ENCODE results near the gene SPATS1. TPM values are rescaled to one million over a fixed set of nuclear protein-coding genes. Genes with fewer than 3 reads are reported as not detected.

The SPATS1 gene
- total and polyA plus RNA-seq, 2 of the 13 experiments (the other 11 are each of a cell fraction or from before 2014, with no cell fraction given), result not detected

GRCh38 chr6:44304282-44305199, 37.9 kb upstream of the SPATS1 start (continued):
- TF ChIP-seq ZNF142 (CRISPR knock-in tag; IDR thresholded peaks at IDR 0.05) (no peak), AGO2 (optimal IDR thresholded peaks at IDR 0.05; ENCODE audit: low read depth, low read length) (peak; percentile 81), ARID2 (CRISPR knock-in tag; IDR thresholded peaks at IDR 0.05; ENCODE audit: borderline replicate concordance) (no peak), KLF6 (CRISPR knock-in tag; IDR thresholded peaks at IDR 0.05) (no peak), KLF12 (CRISPR knock-in tag; IDR thresholded peaks at IDR 0.05; ENCODE audit: borderline replicate concordance) (no peak), FOXJ3 (CRISPR knock-in tag; IDR thresholded peaks at IDR 0.05; ENCODE audit: borderline replicate concordance) (no peak), ZNF326 (CRISPR knock-in tag; IDR thresholded peaks at IDR 0.05; ENCODE audit: borderline replicate concordance) (no peak), ZNF329 (CRISPR knock-in tag; IDR thresholded peaks at IDR 0.05; ENCODE audit: low read depth) (no peak), CHCHD3 (CRISPR knock-in tag; IDR thresholded peaks at IDR 0.05) (0 out of 2 replicates have a peak, but pooled peaks have one; percentile 53), LBX2 (CRISPR knock-in tag; IDR thresholded peaks at IDR 0.05; ENCODE audit: borderline replicate concordance) (no peak), ATM (IDR thresholded peaks at IDR 0.05; ENCODE audit: borderline replicate concordance) (no peak), ZNF614 (CRISPR knock-in tag; IDR thresholded peaks at IDR 0.05; ENCODE audit: borderline replicate concordance) (peak; percentile 33; the same call in 1 of the 2 replicates), ZNF430 (CRISPR knock-in tag; IDR thresholded peaks at IDR 0.05) (0 out of 2 replicates have a peak, but pooled peaks have one; percentile 33), FOXA3 (CRISPR knock-in tag; IDR thresholded peaks at IDR 0.05) (no peak), ZNF513 (CRISPR knock-in tag; conservative IDR thresholded peaks at IDR 0.05) (0 out of 2 replicates have a peak, but pooled peaks have one; percentile 87), HMGXB4 (CRISPR knock-in tag; IDR thresholded peaks at IDR 0.05; ENCODE audit: borderline replicate concordance in 1 of 2, low read depth in 1 of 2) (0 out of 4 replicates have a peak, but pooled peaks of 1 of the 2 experiments have one; percentile 34)

All from HepG2 (cell line).